ENCODE data around the gene PTPRK. TPM values are rescaled to one million over a fixed set of nuclear protein-coding genes. Genes with fewer than 3 reads are reported as not detected.

PTPRK gene
- polyA plus RNA-seq, 3 donors = 0.01 TPM; not detected in 2

GRCh38 chr6:128443553-128443952, 76.8 kb downstream of the PTPRK start:
- no peak overlapping the region for H3K4me3 ChIP-seq (replicated peaks in 1 of 3; ENCODE audit: low read depth in 2 of 3, low read length in 3 of 3)
- no peak for DNase-seq
- no peak overlapping the region for H3K4me2 ChIP-seq (replicated peaks; ENCODE audit: extremely low read depth, low read length, poor library complexity, severe bottlenecking)
- H3K79me2 ChIP-seq (ENCODE audit: insufficient read depth, low read length) = no peaks in the 10 kb centered on the region
- no peak overlapping the region for H3K9ac ChIP-seq (ENCODE audit: insufficient read depth, low read length, poor library complexity, severe bottlenecking)
- no peaks in the 10 kb centered on the region for H3K4me1 ChIP-seq (ENCODE audit: control insufficient read depth in 1 of 2, insufficient read depth in 2 of 2, low read length in 2 of 2)
- H2AFZ ChIP-seq (ENCODE audit: insufficient read depth, low read depth, low read length, poor library complexity, severe bottlenecking) = no peak overlapping the region
- H3K36me3 ChIP-seq (replicated peaks in 1 of 2; ENCODE audit: control insufficient read depth in 1 of 2, insufficient read depth in 2 of 2, low read length in 2 of 2) = no peaks in the 10 kb centered on the region
- no peaks in the 10 kb centered on the region for H3K4me1 Mint-ChIP-seq
- no CpG with 5 or more reads among the region's 3 CpGs for WGBS (ENCODE audit: insufficient coverage)
- H3K9me3 ChIP-seq (replicated peaks in 1 of 2; ENCODE audit: control insufficient read depth in 1 of 2, insufficient read depth in 1 of 2, low read length in 2 of 2) = no peaks in the 10 kb centered on the region
- no peak overlapping the region for H3K4me3 Mint-ChIP-seq
- H3K27ac Mint-ChIP-seq = no peak overlapping the region
- H3K27me3 Mint-ChIP-seq (ENCODE audit: low read depth in 3 of 3) = no peaks in the 10 kb centered on the region
- intact Hi-C loops (cut with micrococcal nuclease) = no loop called here
- H3K27ac ChIP-seq (ENCODE audit: low read depth in 1 of 2, low read length in 2 of 2) = no peak overlapping the region
- H3K36me3 Mint-ChIP-seq = no peaks in the 10 kb centered on the region
- no peaks in the 10 kb centered on the region for H4K20me1 ChIP-seq (ENCODE audit: insufficient read depth, low read length)
- TF ChIP-seq, protein P1, sequence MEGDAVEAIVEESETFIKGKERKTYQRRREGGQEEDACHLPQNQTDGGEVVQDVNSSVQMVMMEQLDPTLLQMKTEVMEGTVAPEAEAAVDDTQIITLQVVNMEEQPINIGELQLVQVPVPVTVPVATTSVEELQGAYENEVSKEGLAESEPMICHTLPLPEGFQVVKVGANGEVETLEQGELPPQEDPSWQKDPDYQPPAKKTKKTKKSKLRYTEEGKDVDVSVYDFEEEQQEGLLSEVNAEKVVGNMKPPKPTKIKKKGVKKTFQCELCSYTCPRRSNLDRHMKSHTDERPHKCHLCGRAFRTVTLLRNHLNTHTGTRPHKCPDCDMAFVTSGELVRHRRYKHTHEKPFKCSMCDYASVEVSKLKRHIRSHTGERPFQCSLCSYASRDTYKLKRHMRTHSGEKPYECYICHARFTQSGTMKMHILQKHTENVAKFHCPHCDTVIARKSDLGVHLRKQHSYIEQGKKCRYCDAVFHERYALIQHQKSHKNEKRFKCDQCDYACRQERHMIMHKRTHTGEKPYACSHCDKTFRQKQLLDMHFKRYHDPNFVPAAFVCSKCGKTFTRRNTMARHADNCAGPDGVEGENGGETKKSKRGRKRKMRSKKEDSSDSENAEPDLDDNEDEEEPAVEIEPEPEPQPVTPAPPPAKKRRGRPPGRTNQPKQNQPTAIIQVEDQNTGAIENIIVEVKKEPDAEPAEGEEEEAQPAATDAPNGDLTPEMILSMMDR (IDR thresholded peaks at IDR 0.05) = no peak
- H3K9me3 Mint-ChIP-seq = peaks cover 0 to 1% (median 0%) of the 10 kb centered on the region in 7 donors
- H3K27me3 ChIP-seq (ENCODE audit: control insufficient read depth in 2 of 2, insufficient read depth in 2 of 2, low read length in 2 of 2) = no peaks in the 10 kb centered on the region

DNA sequence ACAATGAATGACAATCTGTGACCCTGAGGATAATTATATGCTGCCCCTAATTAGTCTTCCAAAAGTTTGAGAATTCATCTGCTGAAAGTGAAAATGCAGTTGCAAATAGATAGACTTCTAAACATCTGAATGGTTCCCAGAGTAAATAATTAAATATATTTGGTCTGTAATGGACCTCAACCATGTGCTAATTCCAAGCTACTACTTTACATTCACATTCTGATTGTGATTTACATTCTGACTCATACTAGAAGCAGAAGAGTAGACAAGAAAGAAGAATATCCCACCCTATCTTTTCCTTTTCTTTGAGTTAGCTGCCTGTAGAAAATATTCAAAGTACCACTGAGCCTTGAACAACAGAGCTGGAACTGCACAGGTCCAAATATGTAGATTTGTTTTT, 80.8 kb downstream of the PTPRK start:
- intact Hi-C loops (cut with micrococcal nuclease) = no loop called here
- Mint-ChIP-seq H3K4me3 (no peak overlapping the region), H3K27me3 (ENCODE audit: low read depth in 3 of 3) (no peaks in the 10 kb centered on the region), H3K4me1 (no peaks in the 10 kb centered on the region), H3K36me3 (no peaks in the 10 kb centered on the region), H3K9me3 (peaks cover 0 to 3% (median 2%) of the 10 kb centered on the region in 7 donors), H3K27ac (no peak overlapping the region)
- no peak overlapping the region for H3K9ac ChIP-seq (ENCODE audit: insufficient read depth, low read length, poor library complexity, severe bottlenecking)
- no peaks in the 10 kb centered on the region for H3K79me2 ChIP-seq (ENCODE audit: insufficient read depth, low read length)
- DNase-seq = no peak
- no peak overlapping the region for H3K4me3 ChIP-seq (replicated peaks in 1 of 3; ENCODE audit: low read depth in 2 of 3, low read length in 3 of 3)
- H4K20me1 ChIP-seq (ENCODE audit: insufficient read depth, low read length) = no peaks in the 10 kb centered on the region
- no peak overlapping the region for H3K4me2 ChIP-seq (replicated peaks; ENCODE audit: extremely low read depth, low read length, poor library complexity, severe bottlenecking)
- no peak overlapping the region for H2AFZ ChIP-seq (ENCODE audit: insufficient read depth, low read depth, low read length, poor library complexity, severe bottlenecking)
- TF ChIP-seq, protein P1 (IDR thresholded peaks at IDR 0.05) = no peak
- no peak overlapping the region for H3K27ac ChIP-seq (ENCODE audit: low read depth in 1 of 2, low read length in 2 of 2)
- H3K4me1 ChIP-seq (ENCODE audit: control insufficient read depth in 1 of 2, insufficient read depth in 2 of 2, low read length in 2 of 2) = no peaks in the 10 kb centered on the region
- no peaks in the 10 kb centered on the region for H3K27me3 ChIP-seq (ENCODE audit: control insufficient read depth in 2 of 2, insufficient read depth in 2 of 2, low read length in 2 of 2)
- H3K36me3 ChIP-seq (replicated peaks in 1 of 2; ENCODE audit: control insufficient read depth in 1 of 2, insufficient read depth in 2 of 2, low read length in 2 of 2) = no peaks in the 10 kb centered on the region
- H3K9me3 ChIP-seq (replicated peaks in 1 of 2; ENCODE audit: control insufficient read depth in 1 of 2, insufficient read depth in 1 of 2, low read length in 2 of 2) = peaks cover 0 to 3% of the 10 kb centered on the region in 2 donors

All from CD14-positive monocyte (primary cell).